ENCODE data around the gene TMTC4. TPM values are rescaled to one million over a fixed set of nuclear protein-coding genes. Genes with fewer than 3 reads are reported as not detected.

The TMTC4 gene
- total RNA-seq, 2 experiments from 2014 or later, result 8.0 to 9.3 TPM

- H3K36me3 Mint-ChIP-seq (ENCODE audit: low read depth), result peaks cover 89% of the 10 kb centered on the region
- peaks cover 4% of the 10 kb centered on the region for H3K4me1 Mint-ChIP-seq (ENCODE audit: low read depth)
- DNase-seq, result no peak
- TF ChIP-seq CTCF (IDR thresholded peaks at IDR 0.05), result no peak
- Histone ChIP-seq H3K4me1 (ENCODE audit: insufficient read depth, low read length) (peaks cover 5% of the 10 kb centered on the region), H3K4me3 (ENCODE audit: low read length) (no peak overlapping the region), H3K36me3 (ENCODE audit: insufficient read depth, low read length) (peaks cover 43% of the 10 kb centered on the region), H3K27ac (ENCODE audit: low read depth in 1 of 2, low read length in 2 of 2) (no peak overlapping the region), H3K27me3 (ENCODE audit: control insufficient read depth in 1 of 2, insufficient read depth in 2 of 2, low read length in 2 of 2) (no peaks in the 10 kb centered on the region), H3K9me3 (ENCODE audit: control insufficient read depth in 1 of 2, insufficient read depth in 1 of 2, low read length in 2 of 2) (no peaks in the 10 kb centered on the region)
- H3K27me3 Mint-ChIP-seq, result no peaks in the 10 kb centered on the region
- ChIA-PET POLR2A (interaction anchor here (2.4 kb wide), 1 partner anchor 10 kb away, joined by 8 read pairs; the partner anchor contains the start of gene TMTC4), CTCF (no interaction called here)
- ATAC-seq (ENCODE audit: poor library complexity), result no peak
- no peaks in the 10 kb centered on the region for H3K9me3 Mint-ChIP-seq
- no peak overlapping the region for H3K27ac Mint-ChIP-seq
- no peak overlapping the region for H3K4me3 Mint-ChIP-seq
- intact Hi-C loops (cut with DNase I, micrococcal nuclease), result no loop called here
These were observed 10.3 kb downstream of the TMTC4 start for GRCh38 chr13:100664171-100664900.

- Histone ChIP-seq H3K4me1 (ENCODE audit: insufficient read depth, low read length) (peaks cover 16% of the 10 kb centered on the region), H3K36me3 (ENCODE audit: insufficient read depth, low read length) (peaks cover 31% of the 10 kb centered on the region), H3K27ac (ENCODE audit: low read depth in 1 of 2, low read length in 2 of 2) (no peak overlapping the region), H3K4me3 (ENCODE audit: low read length) (no peak overlapping the region), H3K9me3 (ENCODE audit: control insufficient read depth in 1 of 2, insufficient read depth in 1 of 2, low read length in 2 of 2) (no peaks in the 10 kb centered on the region), H3K27me3 (ENCODE audit: control insufficient read depth in 1 of 2, insufficient read depth in 2 of 2, low read length in 2 of 2) (no peaks in the 10 kb centered on the region)
- TF ChIP-seq CTCF (IDR thresholded peaks at IDR 0.05), result no peak
- peaks cover 90% of the 10 kb centered on the region for H3K36me3 Mint-ChIP-seq (ENCODE audit: low read depth)
- DNase-seq, result no peak
- no peaks in the 10 kb centered on the region for H3K9me3 Mint-ChIP-seq
- H3K4me3 Mint-ChIP-seq, result no peak overlapping the region
- no peak overlapping the region for H3K27ac Mint-ChIP-seq
- no peaks in the 10 kb centered on the region for H3K27me3 Mint-ChIP-seq
- ATAC-seq (ENCODE audit: poor library complexity), result no peak
- POLR2A ChIA-PET, result interaction anchor here (2.4 kb wide), 1 partner anchor 12 kb away, joined by 8 read pairs; the partner anchor contains the start of gene TMTC4
- intact Hi-C loops (cut with DNase I, micrococcal nuclease), result no loop called here
- CTCF ChIA-PET, result no interaction called here
- H3K4me1 Mint-ChIP-seq (ENCODE audit: low read depth), result peaks cover 19% of the 10 kb centered on the region
These were observed 12.0 kb downstream of the TMTC4 start for GRCh38 chr13:100662468-100663211.

GRCh38 chr13:100660761-100661160, 13.8 kb downstream of the TMTC4 start:
- no peak for DNase-seq
- Mint-ChIP-seq H3K9me3 (no peaks in the 10 kb centered on the region), H3K27ac (no peak overlapping the region), H3K4me1 (ENCODE audit: low read depth) (peaks cover 19% of the 10 kb centered on the region), H3K4me3 (no peak overlapping the region), H3K27me3 (no peaks in the 10 kb centered on the region), H3K36me3 (ENCODE audit: low read depth) (peaks cover 88% of the 10 kb centered on the region)
- no peaks in the 10 kb centered on the region for H3K27me3 ChIP-seq (ENCODE audit: control insufficient read depth in 1 of 2, insufficient read depth in 2 of 2, low read length in 2 of 2)
- no peak for TF ChIP-seq CTCF (IDR thresholded peaks at IDR 0.05)
- H3K36me3 ChIP-seq (ENCODE audit: insufficient read depth, low read length), result peaks cover 33% of the 10 kb centered on the region
- no peak for ATAC-seq (ENCODE audit: poor library complexity)
- ChIA-PET POLR2A (no interaction called here), CTCF (no interaction called here)
- peaks cover 16% of the 10 kb centered on the region for H3K4me1 ChIP-seq (ENCODE audit: insufficient read depth, low read length)
- no peak overlapping the region for H3K4me3 ChIP-seq (ENCODE audit: low read length)
- H3K27ac ChIP-seq (ENCODE audit: low read depth in 1 of 2, low read length in 2 of 2), result no peak overlapping the region
- no peaks in the 10 kb centered on the region for H3K9me3 ChIP-seq (ENCODE audit: control insufficient read depth in 1 of 2, insufficient read depth in 1 of 2, low read length in 2 of 2)
- intact Hi-C loops (cut with DNase I, micrococcal nuclease), result no loop called here
